GM21423 (cell line): ENCODE data around the gene GPR25.
A peak's percentile ranks its signal among the peaks of the same experiment; 100 is the strongest.

Experiments
- ATAC-seq: cut with Tn5 transposase; IDR thresholded peaks from one replicate; pipeline ENCODE4 v1.9.1; 2021; ENCODE audit warnings: mild to moderate bottlenecking, moderate library complexity; ENCODE audit not compliant: unreplicated experiment

Gene GPR25

GRCh38 chr1:200872446-200873115, at the start of gene GPR25:
Gene GPR25, plus strand, starts transcription at chr1:200872981. Its CDS starts 57 bp downstream, at chr1:200873038.
- no peak for ATAC-seq

GRCh38 chr1:200831091-200831490, 41.7 kb upstream of the GPR25 start:
- ATAC-seq = no peak

- no peak for ATAC-seq
These were observed 38.4 kb upstream of the GPR25 start for GRCh38 chr1:200834383-200834782.

- no peak for ATAC-seq
These were observed 36.6 kb upstream of the GPR25 start for GRCh38 chr1:200836213-200836612.

- no peak for ATAC-seq
These were observed 34.7 kb upstream of the GPR25 start for GRCh38 chr1:200837931-200838571.

- no peak for ATAC-seq
These were observed 33.9 kb upstream of the GPR25 start for GRCh38 chr1:200838676-200839445.

GRCh38 chr1:200845360-200845759, 27.4 kb upstream of the GPR25 start:
- ATAC-seq = no peak

GRCh38 chr1:200846398-200846797, 26.4 kb upstream of the GPR25 start:
- no peak for ATAC-seq

GRCh38 chr1:200849430-200849829, 23.4 kb upstream of the GPR25 start:
- ATAC-seq = no peak

- ATAC-seq = no peak
These were observed 22.2 kb upstream of the GPR25 start for GRCh38 chr1:200850554-200850953.

GRCh38 chr1:200856716-200857357, 15.9 kb upstream of the GPR25 start:
- no peak for ATAC-seq

- ATAC-seq = no peak
These were observed 15.0 kb upstream of the GPR25 start for GRCh38 chr1:200857804-200858203.

GRCh38 chr1:200861937-200862647, 10.7 kb upstream of the GPR25 start:
- no peak for ATAC-seq

- ATAC-seq = no peak
These were observed 9.9 kb upstream of the GPR25 start for GRCh38 chr1:200862713-200863415.

- ATAC-seq = no peak
These were observed 6.7 kb upstream of the GPR25 start for GRCh38 chr1:200866116-200866515.

GRCh38 chr1:200866521-200866920, 6.3 kb upstream of the GPR25 start:
- peak; percentile 76 for ATAC-seq

GRCh38 chr1:200867018-200867811, 5.6 kb upstream of the GPR25 start:
- ATAC-seq = no peak

- no peak for ATAC-seq
These were observed 3.4 kb upstream of the GPR25 start for GRCh38 chr1:200869376-200869752.

GRCh38 chr1:200869753-200870391, 2.9 kb upstream of the GPR25 start:
- peak; percentile 36 for ATAC-seq
